Breast epithelium (tissue), 4 donors: ENCODE measurements around the gene PAK2. TPM values are rescaled to one million over a fixed set of nuclear protein-coding genes. Genes with fewer than 3 reads are reported as not detected.

Source experiments
- DNase-seq, 2 donors: peaks; one replicate each; pipeline ENCODE4 v3.0.0-alpha.2; 2019; ENCODE audit warnings: low spot score in 2 of 2
- H3K27ac ChIP-seq, 2 donors: fragments of 200-600 bp; sonication (generic) in 1 of 2; one replicate each; pipeline ENCODE4 v1.5.1; 2016 to 2019; ENCODE audit warnings: mild to moderate bottlenecking in 1 of 2
- H3K27me3 ChIP-seq, 2 donors: fragments of 200-600 bp; sonication (generic) in 1 of 2; one replicate each; pipeline versions ENCODE4 v1.5.1 to v1.6.0; 2017 to 2019; ENCODE audit warnings: control low read depth in 1 of 2, mild to moderate bottlenecking in 1 of 2
- H3K36me3 ChIP-seq: fragments of 200-600 bp; one replicate; pipeline ENCODE4 v1.5.1; 2019
- H3K4me1 ChIP-seq, 2 donors: fragments of 200-600 bp; sonication (generic); one replicate each; pipeline ENCODE4 v1.5.1; 2016 to 2019; ENCODE audit warnings: control low read depth in 1 of 2
- H3K4me3 ChIP-seq, 3 donors: fragments of 200-600 bp; sonication (generic); 1 replicate in 2 of 3; 2 replicates in 1 of 3; pipeline ENCODE4 v1.5.1; 2016 to 2019; ENCODE audit warnings: mild to moderate bottlenecking in 3 of 3, moderate library complexity in 2 of 3
- H3K9me3 ChIP-seq, 2 donors: fragments of 200-600 bp; sonication (generic) in 1 of 2; one replicate each; pipeline ENCODE4 v1.5.1; 2016 to 2019; ENCODE audit warnings: control low read depth in 1 of 2
- POLR2A ChIP-seq: fragments of 450-650 bp; IDR thresholded peaks from one replicate; pipeline ENCODE4 v1.6.1; 2016; ENCODE audit warnings: antibody characterized with exemption, mild to moderate bottlenecking, moderate library complexity
- POLR2AphosphoS5 ChIP-seq, 3 donors: sonication (generic); formaldehyde crosslinking; IDR thresholded peaks; one replicate each; pipeline ENCODE4 v1.6.1; 2017; ENCODE audit warnings: antibody characterized with exemption in 3 of 3
- intact Hi-C: fragments of 100-400 bp; cut with DNase I; formaldehyde crosslinking; loops from one replicate; pipeline ENCODE4 v1.15.1; 2023; ENCODE audit warnings: low total_unique reads
- total RNA-seq, 3 donors: library from RNA; depleted of rRNA; stranded (reverse); fragments of >200 nt; gene quantifications; one replicate each; pipeline ENCODE4 v1.1.0, GENCODE V29; 2016
- TF ChIP-seq, protein P1 (sequence below), 3 donors: fragments of 450-650 bp; IDR thresholded peaks; one replicate each; pipeline ENCODE4 v1.5.1; 2016 to 2017; ENCODE audit warnings: antibody characterized with exemption in 3 of 3, mild to moderate bottlenecking in 3 of 3, moderate library complexity in 3 of 3

PAK2 gene
- total RNA-seq, 3 donors from 2014 or later, result 42.3 to 71.2 (median 50.5) TPM

DNA sequence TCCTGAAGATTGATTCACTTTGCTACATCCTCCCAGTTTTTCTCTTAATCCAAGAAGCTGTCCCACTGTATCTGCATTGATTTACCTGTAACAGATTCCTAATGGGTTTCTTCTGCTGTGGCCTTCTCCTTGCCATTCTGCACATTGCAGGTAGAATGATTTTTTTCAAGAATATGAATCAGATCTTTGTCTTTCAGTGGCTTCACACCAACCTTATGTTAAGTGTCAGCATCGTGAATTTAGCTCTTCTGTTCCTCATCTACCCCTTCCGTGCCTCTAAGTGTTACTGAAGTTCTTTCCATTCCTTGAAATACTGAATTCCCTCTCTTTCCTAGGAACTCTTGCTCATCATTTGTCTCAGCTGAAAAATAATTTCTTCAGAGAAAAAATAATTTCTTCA, 135.6 kb downstream of the PAK2 start:
- Histone ChIP-seq H3K4me1 (no peaks in the 10 kb centered on the region), H3K27ac (no peak overlapping the region), H3K27me3 (no peaks in the 10 kb centered on the region), H3K9me3 (no peaks in the 10 kb centered on the region), H3K36me3 (no peaks in the 10 kb centered on the region), H3K4me3 (no peak overlapping the region)
- no peak for DNase-seq
- intact Hi-C loops, result loop anchor here (5.0 kb wide), 1 partner anchor 153 kb away; no protein-coding TSS in a partner anchor
- TF ChIP-seq POLR2AphosphoS5 (IDR thresholded peaks at IDR 0.05), result no peak
- TF ChIP-seq, protein P1, sequence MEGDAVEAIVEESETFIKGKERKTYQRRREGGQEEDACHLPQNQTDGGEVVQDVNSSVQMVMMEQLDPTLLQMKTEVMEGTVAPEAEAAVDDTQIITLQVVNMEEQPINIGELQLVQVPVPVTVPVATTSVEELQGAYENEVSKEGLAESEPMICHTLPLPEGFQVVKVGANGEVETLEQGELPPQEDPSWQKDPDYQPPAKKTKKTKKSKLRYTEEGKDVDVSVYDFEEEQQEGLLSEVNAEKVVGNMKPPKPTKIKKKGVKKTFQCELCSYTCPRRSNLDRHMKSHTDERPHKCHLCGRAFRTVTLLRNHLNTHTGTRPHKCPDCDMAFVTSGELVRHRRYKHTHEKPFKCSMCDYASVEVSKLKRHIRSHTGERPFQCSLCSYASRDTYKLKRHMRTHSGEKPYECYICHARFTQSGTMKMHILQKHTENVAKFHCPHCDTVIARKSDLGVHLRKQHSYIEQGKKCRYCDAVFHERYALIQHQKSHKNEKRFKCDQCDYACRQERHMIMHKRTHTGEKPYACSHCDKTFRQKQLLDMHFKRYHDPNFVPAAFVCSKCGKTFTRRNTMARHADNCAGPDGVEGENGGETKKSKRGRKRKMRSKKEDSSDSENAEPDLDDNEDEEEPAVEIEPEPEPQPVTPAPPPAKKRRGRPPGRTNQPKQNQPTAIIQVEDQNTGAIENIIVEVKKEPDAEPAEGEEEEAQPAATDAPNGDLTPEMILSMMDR (IDR thresholded peaks at IDR 0.05), result no peak
- TF ChIP-seq POLR2A, result no peak

Other genes with a start within 250 kb of the PAK2 start
- gene RNF168, start 236.1 kb upstream of the PAK2 start, total RNA-seq, result 10 to 100 TPM; 22.9 to 24.8 (median 24.3) TPM
- gene SMCO1, start 224.5 kb upstream of the PAK2 start, total RNA-seq, result not detected
- 1 to 10 TPM; 4.9 to 8.2 (median 6.1) TPM for gene WDR53, start 171.3 kb upstream of the PAK2 start, total RNA-seq
- 1 to 10 TPM; 5.6 to 7.6 (median 7.5) TPM for gene FBXO45, start 171.2 kb upstream of the PAK2 start, total RNA-seq
- gene NRROS, start 100.2 kb upstream of the PAK2 start, total RNA-seq, result 10 to 100 TPM in 1 of 3 donors, 1 to 10 TPM in 2; 3.2 to 13.9 (median 4.3) TPM
- 1 to 10 TPM; 2.1 to 2.6 (median 2.5) TPM for gene CEP19, start 27.6 kb upstream of the PAK2 start, total RNA-seq
- 10 to 100 TPM; 22.5 to 34.4 (median 28.2) TPM for gene PIGX, start 27.5 kb upstream of the PAK2 start, total RNA-seq
- gene SENP5, start 128.1 kb downstream of the PAK2 start, total RNA-seq, result 10 to 100 TPM; 40.3 to 50.9 (median 40.5) TPM
- 10 to 100 TPM; 40.8 to 44.9 (median 42.6) TPM for gene NCBP2, start 202.7 kb downstream of the PAK2 start, total RNA-seq
- gene PIGZ, start 229.0 kb downstream of the PAK2 start, total RNA-seq, result 10 to 100 TPM; 10.5 to 14.4 (median 12.0) TPM